ENCODE measurements around the gene CDK4. TPM values are rescaled to one million over a fixed set of nuclear protein-coding genes. Genes with fewer than 3 reads are reported as not detected.
A peak's percentile ranks its signal among the peaks of the same experiment; 100 is the strongest.

CDK4 gene
- total and polyA plus RNA-seq, 5 donors from 2014 or later = 17.5 to 90.3 (median 63.5) TPM

DNA sequence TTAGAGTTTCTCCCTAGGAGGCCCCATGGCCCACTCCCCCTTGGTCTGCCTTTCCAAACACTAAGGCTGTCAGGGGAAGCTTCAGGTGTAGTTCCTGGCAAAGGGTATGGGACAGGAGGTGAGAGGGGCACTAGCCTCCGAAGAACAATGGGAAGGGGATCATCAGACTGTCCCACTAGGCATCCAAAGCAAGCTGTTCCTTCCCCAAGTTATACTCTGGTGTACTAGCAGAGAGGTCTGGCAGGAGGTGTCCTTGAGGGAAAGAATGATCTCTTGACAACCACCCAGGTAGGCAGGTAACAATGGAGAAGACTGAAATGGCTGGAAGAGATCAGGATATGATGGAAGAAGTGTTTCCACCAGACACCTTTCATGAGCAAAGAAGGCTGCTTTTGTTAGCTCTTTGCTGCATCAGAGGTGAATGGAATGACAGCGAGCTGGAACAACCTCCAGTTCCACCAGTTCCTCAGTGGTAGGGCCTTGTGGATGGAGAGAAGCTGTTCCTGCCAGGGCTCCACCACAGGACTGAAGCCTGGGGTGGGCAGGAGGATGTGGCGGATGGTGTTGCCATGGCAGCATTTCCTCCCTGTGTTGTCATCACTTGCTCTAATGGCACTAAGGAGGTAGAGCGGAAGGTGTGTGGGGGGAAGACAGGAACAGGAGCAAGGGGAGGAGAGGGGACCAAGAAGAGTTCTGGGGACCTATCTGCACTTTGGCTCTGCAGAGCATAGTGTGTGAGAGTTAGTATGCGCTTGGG is 11.3 kb downstream of the CDK4 start:
- peaks cover 12% of the 10 kb centered on the region for H3K36me3 ChIP-seq (ENCODE audit: control insufficient read depth, insufficient read depth, low read length)
- H3K4me3 Mint-ChIP-seq = peak overlapping the region; percentile 84 to 91 (median 89)
- H3K27me3 Mint-ChIP-seq = no peaks in the 10 kb centered on the region
- H3K4me3 ChIP-seq (ENCODE audit: low read depth, low read length) = peak overlapping the region; percentile 99
- H3K27me3 ChIP-seq (ENCODE audit: control insufficient read depth, insufficient read depth, low read length) = no peaks in the 10 kb centered on the region
- peak overlapping the region; percentile 86 to 97 (median 90) for H3K27ac Mint-ChIP-seq
- peaks cover 68% of the 10 kb centered on the region for H3K4me1 ChIP-seq (ENCODE audit: control insufficient read depth, insufficient read depth, low read length, poor library complexity, severe bottlenecking)
- no peaks in the 10 kb centered on the region for H3K9me3 ChIP-seq (ENCODE audit: control insufficient read depth in 2 of 2, low read length in 2 of 2)
- H3K36me3 Mint-ChIP-seq = peaks cover 15% of the 10 kb centered on the region
- ATAC-seq (ENCODE audit: low read depth in 2 of 2) = peak; percentile 76 to 79
- peak overlapping the region; percentile 88 for H3K27ac ChIP-seq (ENCODE audit: insufficient read depth, low read length, poor library complexity, severe bottlenecking)
- peak; percentile 74 to 94 (median 88) for DNase-seq
- peaks cover 0 to 68% (median 39%) of the 10 kb centered on the region in 4 donors for H3K4me1 Mint-ChIP-seq
- H3K9me3 Mint-ChIP-seq = peaks cover 0 to 2% (median 0%) of the 10 kb centered on the region in 7 donors

- ATAC-seq (ENCODE audit: low read depth in 2 of 2) (no peak), DNase-seq (no peak)
- Mint-ChIP-seq H3K4me3 (peak overlapping the region; percentile 88 to 91 (median 90)), H3K4me1 (peaks cover 0 to 61% (median 38%) of the 10 kb centered on the region in 4 donors), H3K9me3 (peaks cover 0 to 2% (median 0%) of the 10 kb centered on the region in 7 donors), H3K36me3 (peaks cover 16% of the 10 kb centered on the region), H3K27me3 (no peaks in the 10 kb centered on the region), H3K27ac (peak overlapping the region; percentile 52 to 97 (median 90))
- H3K36me3 ChIP-seq (ENCODE audit: control insufficient read depth, insufficient read depth, low read length) = peaks cover 15% of the 10 kb centered on the region
- H3K27ac ChIP-seq (ENCODE audit: insufficient read depth, low read length, poor library complexity, severe bottlenecking) = peak overlapping the region; percentile 88
- H3K4me1 ChIP-seq (ENCODE audit: control insufficient read depth, insufficient read depth, low read length, poor library complexity, severe bottlenecking) = peaks cover 60% of the 10 kb centered on the region
- H3K27me3 ChIP-seq (ENCODE audit: control insufficient read depth, insufficient read depth, low read length) = no peaks in the 10 kb centered on the region
- no peaks in the 10 kb centered on the region for H3K9me3 ChIP-seq (ENCODE audit: control insufficient read depth in 2 of 2, low read length in 2 of 2)
- peak overlapping the region; percentile 99 for H3K4me3 ChIP-seq (ENCODE audit: low read depth, low read length)
These were observed 12.1 kb downstream of the CDK4 start for GRCh38 chr12:57739914-57740538.

- Mint-ChIP-seq H3K27ac (peak overlapping the region; percentile 29 to 78 (median 72)), H3K27me3 (no peaks in the 10 kb centered on the region), H3K4me1 (peaks cover 0 to 61% (median 36%) of the 10 kb centered on the region in 4 donors), H3K9me3 (peaks cover 0 to 2% (median 0%) of the 10 kb centered on the region in 7 donors), H3K4me3 (peak overlapping the region; percentile 58 to 91 (median 82)), H3K36me3 (peaks cover 18% of the 10 kb centered on the region)
- DNase-seq (no peak), ATAC-seq (ENCODE audit: low read depth in 2 of 2) (no peak)
- H3K36me3 ChIP-seq (ENCODE audit: control insufficient read depth, insufficient read depth, low read length) = peaks cover 21% of the 10 kb centered on the region
- H3K27me3 ChIP-seq (ENCODE audit: control insufficient read depth, insufficient read depth, low read length) = no peaks in the 10 kb centered on the region
- H3K27ac ChIP-seq (ENCODE audit: insufficient read depth, low read length, poor library complexity, severe bottlenecking) = peak overlapping the region; percentile 88
- H3K4me1 ChIP-seq (ENCODE audit: control insufficient read depth, insufficient read depth, low read length, poor library complexity, severe bottlenecking) = peaks cover 55% of the 10 kb centered on the region
- no peaks in the 10 kb centered on the region for H3K9me3 ChIP-seq (ENCODE audit: control insufficient read depth in 2 of 2, low read length in 2 of 2)
- H3K4me3 ChIP-seq (ENCODE audit: low read depth, low read length) = peak overlapping the region; percentile 42
These were observed 12.7 kb downstream of the CDK4 start for GRCh38 chr12:57739387-57739786.

DNA sequence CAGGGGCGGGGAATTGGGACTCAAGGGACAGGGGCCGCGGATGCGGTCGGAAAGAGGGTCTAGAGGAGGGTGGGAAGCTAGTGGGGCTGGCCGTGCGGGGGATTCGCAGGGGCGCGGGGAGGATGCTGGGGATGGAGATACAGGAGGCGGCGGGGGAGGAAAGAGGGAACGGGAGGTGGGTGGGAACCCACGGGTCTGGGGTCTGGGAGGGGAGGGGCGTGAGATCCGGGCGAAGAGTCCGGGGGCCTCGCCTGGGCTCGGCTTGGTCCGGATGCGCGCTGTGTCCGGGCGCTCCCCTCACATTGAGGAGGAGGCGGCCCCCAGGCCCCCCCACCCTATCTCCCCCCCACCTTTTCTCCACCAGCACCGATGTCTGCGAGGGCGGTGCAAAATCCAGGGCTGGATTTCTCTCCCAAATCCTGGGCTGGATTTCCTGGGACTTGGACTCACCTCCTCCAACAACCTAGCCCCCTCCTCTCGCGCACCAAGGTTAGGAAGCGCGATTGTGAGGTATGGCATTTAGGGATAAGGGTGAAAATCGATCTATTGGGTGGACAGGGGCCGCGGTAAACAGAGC is 13.4 kb downstream of the CDK4 start, which contains the start of gene AGAP2:
Gene AGAP2, minus strand, starts transcription at position 82 of the 577 bp plus-strand sequence. CDS start 496 bp downstream, outside the sequence.
- Histone ChIP-seq H3K4me3 (ENCODE audit: low read depth, low read length) (peak within 1 kb of the TSS; percentile 42), H3K27ac (ENCODE audit: insufficient read depth, low read length, poor library complexity, severe bottlenecking) (peak within 1 kb of the TSS; percentile 88)

DNA sequence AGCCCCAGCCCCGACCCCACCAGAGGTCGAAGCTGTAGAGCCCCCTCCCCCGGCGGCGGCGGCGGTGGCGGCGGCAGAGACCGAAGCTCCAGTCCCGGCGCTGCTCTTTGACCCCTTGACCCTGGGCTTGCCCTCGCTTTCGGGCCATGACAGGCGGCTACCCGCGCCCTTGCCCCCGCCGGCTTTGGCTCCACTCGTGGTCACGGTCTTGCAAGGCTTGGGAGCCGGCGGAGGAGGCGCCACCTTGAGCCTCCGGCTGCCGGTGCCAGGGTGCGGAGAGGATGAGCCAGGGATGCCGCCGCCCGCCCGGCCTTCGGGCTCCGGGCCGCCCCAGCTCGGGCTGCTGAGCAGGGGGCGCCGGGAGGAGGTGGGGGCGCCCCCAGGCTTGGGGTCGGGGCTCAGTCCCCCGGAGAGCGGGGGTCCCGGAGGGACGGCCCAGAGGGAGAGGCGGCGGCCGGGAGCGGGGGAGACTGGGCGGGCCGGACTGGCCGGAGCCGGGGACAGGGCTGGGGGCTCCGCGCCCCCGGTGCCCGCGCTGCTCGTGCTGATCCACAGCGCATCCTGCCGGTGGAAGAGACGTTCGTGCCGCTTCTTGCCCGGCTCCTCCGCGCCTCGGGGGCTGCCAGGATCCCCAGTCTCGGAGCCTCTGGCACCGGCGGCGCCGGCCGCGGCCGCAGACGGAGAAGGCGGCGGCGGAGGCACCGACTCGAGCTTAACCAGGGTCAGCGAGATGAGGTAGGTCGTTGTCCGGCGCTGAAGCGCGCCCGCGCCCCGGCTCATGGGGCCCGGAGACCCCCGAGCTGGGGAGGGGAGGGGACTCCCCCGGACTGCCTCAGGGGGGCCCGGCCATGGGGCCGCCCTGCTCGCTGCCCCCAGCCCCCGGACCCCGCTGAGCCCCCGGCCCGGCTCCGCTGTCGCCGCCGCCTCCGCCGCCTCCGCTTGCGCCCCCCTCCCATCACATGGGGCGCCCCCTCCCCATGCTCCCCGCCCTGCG is 14.3 kb downstream of the CDK4 start:
- H3K9me3 ChIP-seq (ENCODE audit: control insufficient read depth in 2 of 2, low read length in 2 of 2) = no peaks in the 10 kb centered on the region
- no peak for ATAC-seq (ENCODE audit: low read depth in 2 of 2)
- H3K9me3 Mint-ChIP-seq = peaks cover 0 to 2% (median 0%) of the 10 kb centered on the region in 7 donors
- H3K36me3 Mint-ChIP-seq = peaks cover 27% of the 10 kb centered on the region
- no peak for DNase-seq
- H3K4me3 Mint-ChIP-seq = no peak overlapping the region
- no peaks in the 10 kb centered on the region for H3K27me3 ChIP-seq (ENCODE audit: control insufficient read depth, insufficient read depth, low read length)
- H3K4me3 ChIP-seq (ENCODE audit: low read depth, low read length) = no peak overlapping the region
- peaks cover 0 to 53% (median 31%) of the 10 kb centered on the region in 4 donors for H3K4me1 Mint-ChIP-seq
- no peaks in the 10 kb centered on the region for H3K27me3 Mint-ChIP-seq
- peaks cover 37% of the 10 kb centered on the region for H3K36me3 ChIP-seq (ENCODE audit: control insufficient read depth, insufficient read depth, low read length)
- peaks cover 42% of the 10 kb centered on the region for H3K4me1 ChIP-seq (ENCODE audit: control insufficient read depth, insufficient read depth, low read length, poor library complexity, severe bottlenecking)
- no peak overlapping the region for H3K27ac Mint-ChIP-seq
- no peak overlapping the region for H3K27ac ChIP-seq (ENCODE audit: insufficient read depth, low read length, poor library complexity, severe bottlenecking)

More for the DNA sequence above, 13.4 kb downstream of the CDK4 start, which contains the start of gene AGAP2:
- Histone ChIP-seq H3K4me1 (ENCODE audit: control insufficient read depth, insufficient read depth, low read length, poor library complexity, severe bottlenecking) (peaks cover 48% of the 10 kb centered on the region), H3K36me3 (ENCODE audit: control insufficient read depth, insufficient read depth, low read length) (peaks cover 27% of the 10 kb centered on the region), H3K27me3 (ENCODE audit: control insufficient read depth, insufficient read depth, low read length) (no peaks in the 10 kb centered on the region), H3K9me3 (ENCODE audit: control insufficient read depth in 2 of 2, low read length in 2 of 2) (no peaks in the 10 kb centered on the region)
- H3K27ac Mint-ChIP-seq = peak within 1 kb of the TSS; percentile 29 to 78 (median 72)
- ATAC-seq (ENCODE audit: low read depth in 2 of 2) (no peak), DNase-seq (no peak)
- no peaks in the 10 kb centered on the region for H3K27me3 Mint-ChIP-seq
- H3K9me3 Mint-ChIP-seq = peaks cover 0 to 2% (median 0%) of the 10 kb centered on the region in 7 donors
- peak within 1 kb of the TSS; percentile 58 to 91 (median 82) for H3K4me3 Mint-ChIP-seq
- H3K4me1 Mint-ChIP-seq = peaks cover 0 to 54% (median 31%) of the 10 kb centered on the region in 4 donors
- peaks cover 20% of the 10 kb centered on the region for H3K36me3 Mint-ChIP-seq

GRCh38 chr12:57736741-57737466 is 15.2 kb downstream of the CDK4 start:
- DNase-seq (no peak), ATAC-seq (ENCODE audit: low read depth in 2 of 2) (no peak)
- H3K27ac ChIP-seq (ENCODE audit: insufficient read depth, low read length, poor library complexity, severe bottlenecking) = no peak overlapping the region
- no peaks in the 10 kb centered on the region for H3K27me3 ChIP-seq (ENCODE audit: control insufficient read depth, insufficient read depth, low read length)
- H3K36me3 ChIP-seq (ENCODE audit: control insufficient read depth, insufficient read depth, low read length) = peaks cover 46% of the 10 kb centered on the region
- no peaks in the 10 kb centered on the region for H3K27me3 Mint-ChIP-seq
- H3K36me3 Mint-ChIP-seq = peaks cover 35% of the 10 kb centered on the region
- no peaks in the 10 kb centered on the region for H3K9me3 ChIP-seq (ENCODE audit: control insufficient read depth in 2 of 2, low read length in 2 of 2)
- H3K4me3 ChIP-seq (ENCODE audit: low read depth, low read length) = no peak overlapping the region
- peaks cover 0 to 2% (median 0%) of the 10 kb centered on the region in 7 donors for H3K9me3 Mint-ChIP-seq
- H3K27ac Mint-ChIP-seq = peak overlapping the region in 2 of 3 donors; percentile 23 to 51
- peaks cover 0 to 46% (median 29%) of the 10 kb centered on the region in 4 donors for H3K4me1 Mint-ChIP-seq
- peak overlapping the region in 3 of 4 donors; percentile 29 to 59 (median 32) for H3K4me3 Mint-ChIP-seq
- peaks cover 34% of the 10 kb centered on the region for H3K4me1 ChIP-seq (ENCODE audit: control insufficient read depth, insufficient read depth, low read length, poor library complexity, severe bottlenecking)

Measured in CD4-positive, CD25-positive, alpha-beta regulatory T cell (primary cell).